Body of pancreas (tissue), 4 donors: Measurements from ENCODE around the gene JKAMP. TPM values are rescaled to one million over a fixed set of nuclear protein-coding genes. Genes with fewer than 3 reads are reported as not detected.
"Not testable (repeated sequence)": the region's sequence is repeated elsewhere in the genome, so short reads cannot be mapped to it uniquely, and the experiment has no call there.

Experiments
- ATAC-seq: fragments of 150-250 bp; one replicate; pipeline ENCODE4 v1.9.1; 2016
- DNase-seq, 4 donors: peaks; one replicate each; pipeline ENCODE4 v3.0.0-alpha.2; 2019
- H3K27ac ChIP-seq, 4 donors: fragments of 200-600 bp; sonication (generic); 1 replicate in 3 of 4; 2 replicates in 1 of 4; pipeline versions ENCODE4 v1.5.1 to v1.6.1; 2016 to 2019; ENCODE audit warnings: mild to moderate bottlenecking in 1 of 4, mixed read lengths in 1 of 4, moderate library complexity in 1 of 4
- H3K27me3 ChIP-seq, 2 donors: fragments of 200-600 bp; sonication (generic); one replicate each; pipeline ENCODE4 v1.6.0; 2016; ENCODE audit warnings: mild to moderate bottlenecking in 1 of 2
- H3K36me3 ChIP-seq, 2 donors: fragments of 200-600 bp; sonication (generic); replicated peaks in 1 of 2; 2 replicates each; pipeline ENCODE4 v1.5.1; 2016; ENCODE audit warnings: low read depth in 2 of 2; ENCODE audit not compliant: insufficient read depth in 1 of 2
- H3K4me1 ChIP-seq: fragments of 200-600 bp; sonication (generic); one replicate; pipeline ENCODE4 v1.6.0; 2016
- H3K4me3 ChIP-seq, 2 donors: fragments of 200-600 bp; sonication (generic); 1 replicate in 1 of 2; 2 replicates in 1 of 2; pipeline ENCODE4 v1.5.1; 2016 to 2019
- H3K9me3 ChIP-seq, 3 donors: fragments of 200-600 bp; sonication (generic); 1 replicate in 2 of 3; 2 replicates in 1 of 3; pipeline ENCODE4 v1.5.1; 2016
- CTCF ChIP-seq, 7 experiments: fragments of 450-650 bp in 4 of 7; fragments of 200-600 bp in 3 of 7; sonication (generic) in 3 of 7; IDR thresholded peaks; one replicate each; pipeline ENCODE4 v1.5.1; 2016 to 2019; ENCODE audit warnings: antibody characterized with exemption in 7 of 7
- POLR2A ChIP-seq, 3 donors: fragments of 450-650 bp; IDR thresholded peaks; one replicate each; pipeline ENCODE4 v1.6.1; 2016; ENCODE audit warnings: antibody characterized with exemption in 3 of 3, mild to moderate bottlenecking in 2 of 3
- WGBS, 2 donors: methylation state at CpG; one replicate each; pipeline ENCODE4 v1.1.5; 2017; 5-methylcytosine and 5-hydroxymethylcytosine counted together
- intact Hi-C: fragments of 100-400 bp; cut with DNase I; formaldehyde crosslinking; loops from one replicate; pipeline ENCODE4 v1.15.1; 2023
- total RNA-seq, 2 donors: library from RNA; depleted of rRNA; stranded (reverse); fragments of >200 nt; gene quantifications; one replicate each; pipeline ENCODE4 v1.1.0, GENCODE V29; 2016

The JKAMP gene
- total RNA-seq, 2 donors from 2014 or later = 23.1 to 29.8 TPM

GRCh38 chr14:59439256-59439965, 44.9 kb upstream of the JKAMP start:
- Histone ChIP-seq H3K36me3 (no peaks in the 10 kb centered on the region), H3K27me3 (no peaks in the 10 kb centered on the region), H3K4me1 (peaks cover 4% of the 10 kb centered on the region), H3K27ac (no peak overlapping the region), H3K9me3 (no peaks in the 10 kb centered on the region), H3K4me3 (no peak overlapping the region)
- ATAC-seq (no peak), DNase-seq (no peak)
- TF ChIP-seq CTCF (IDR thresholded peaks at IDR 0.05) (no peak), POLR2A (IDR thresholded peaks at IDR 0.05) (no peak)
- WGBS, 2 donors = 58 to 66% methylated on average over 5 of the region's 5 CpGs
- intact Hi-C loops = no loop called here

DNA sequence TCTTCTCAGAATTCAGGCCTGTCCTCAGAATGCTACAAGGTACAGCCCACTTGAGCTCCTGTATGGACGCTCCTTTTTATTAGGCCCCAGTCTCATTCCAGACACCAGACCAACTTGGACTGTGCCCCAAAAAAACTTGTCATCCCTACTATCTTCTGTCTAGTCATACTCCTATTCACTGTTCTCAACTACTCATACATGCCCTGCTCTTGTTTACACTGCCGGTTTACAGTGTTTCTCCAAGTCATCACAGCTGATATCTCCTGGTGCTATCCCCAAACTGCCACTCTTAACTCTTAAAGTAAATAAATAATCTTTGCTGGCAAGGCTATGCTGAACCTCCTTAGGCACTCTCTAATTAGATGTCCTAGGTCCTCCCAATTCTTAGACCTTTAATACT, 35.6 kb upstream of the JKAMP start:
- H3K9me3 ChIP-seq, ATAC-seq, H3K36me3 ChIP-seq, intact Hi-C loops, H3K27ac ChIP-seq, H3K4me3 ChIP-seq, H3K27me3 ChIP-seq, DNase-seq: not testable (repeated sequence)
- H3K4me1 ChIP-seq = peaks cover 10% of the 10 kb centered on the region
- 71 to 74% methylated on average over 2 of the region's 2 CpGs for WGBS, 2 donors

DNA sequence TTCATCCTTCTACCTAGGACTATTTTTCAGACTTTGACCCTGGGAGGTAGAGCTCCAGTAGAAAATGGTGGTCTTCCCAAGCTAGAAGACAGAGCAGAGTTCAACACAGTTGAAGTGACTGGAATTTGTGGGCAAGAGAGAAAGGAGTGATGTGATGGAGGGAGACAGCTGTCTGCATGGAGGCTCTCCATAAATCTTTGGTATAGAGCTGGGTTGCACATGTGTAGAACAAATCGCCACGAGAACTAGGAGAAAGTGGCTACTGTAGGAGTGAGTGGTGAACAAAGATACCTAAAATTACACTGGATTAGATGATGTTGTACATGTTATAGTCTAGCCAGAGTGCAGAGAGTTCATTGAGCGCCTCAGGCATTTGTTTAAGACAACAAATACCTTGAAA, 33.6 kb upstream of the JKAMP start:
- DNase-seq = no peak
- intact Hi-C loops = no loop called here
- no peak for ATAC-seq
- no peaks in the 10 kb centered on the region for H3K4me1 ChIP-seq
- H3K27me3 ChIP-seq = no peaks in the 10 kb centered on the region
- H3K4me3 ChIP-seq = no peak overlapping the region
- H3K9me3 ChIP-seq = no peaks in the 10 kb centered on the region
- 88 to 96% methylated on average over 3 of the region's 3 CpGs for WGBS, 2 donors
- TF ChIP-seq CTCF (IDR thresholded peaks at IDR 0.05) = no peak
- no peak for TF ChIP-seq POLR2A (IDR thresholded peaks at IDR 0.05)
- no peaks in the 10 kb centered on the region for H3K36me3 ChIP-seq
- no peak overlapping the region for H3K27ac ChIP-seq

DNA sequence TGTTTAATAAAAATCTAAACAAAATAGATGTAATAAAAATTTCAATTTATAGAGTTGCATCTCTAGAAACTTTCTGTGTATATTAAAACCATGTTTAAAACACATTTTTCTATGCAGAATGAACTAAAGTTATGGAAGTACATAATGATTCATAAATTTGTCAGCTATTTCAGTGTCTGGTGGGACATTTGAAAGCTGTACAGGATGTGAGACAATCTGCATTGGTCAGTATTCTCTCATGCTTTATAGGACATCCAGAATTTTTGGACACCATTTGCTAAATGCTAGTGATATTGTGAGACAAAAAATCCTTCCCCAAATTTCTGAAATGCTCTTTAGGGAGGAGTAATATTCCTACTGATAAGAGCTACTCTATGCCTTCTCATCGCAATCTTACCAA, 32.5 kb upstream of the JKAMP start:
- Histone ChIP-seq H3K36me3 (no peaks in the 10 kb centered on the region), H3K9me3 (no peaks in the 10 kb centered on the region), H3K4me1 (no peaks in the 10 kb centered on the region), H3K27me3 (no peaks in the 10 kb centered on the region), H3K27ac (no peak overlapping the region), H3K4me3 (no peak overlapping the region)
- DNase-seq (no peak), ATAC-seq (no peak)
- intact Hi-C loops = no loop called here
- TF ChIP-seq CTCF (IDR thresholded peaks at IDR 0.05) (no peak), POLR2A (IDR thresholded peaks at IDR 0.05) (no peak)
- 97 to 100% methylated on average over 1 of the region's 1 CpG for WGBS, 2 donors

- H3K36me3 ChIP-seq = no peaks in the 10 kb centered on the region
- no peaks in the 10 kb centered on the region for H3K4me1 ChIP-seq
- H3K9me3 ChIP-seq = no peaks in the 10 kb centered on the region
- WGBS, 2 donors = 60 to 67% methylated on average over 2 of the region's 2 CpGs
- intact Hi-C loops = no loop called here
- H3K4me3 ChIP-seq = no peak overlapping the region
- TF ChIP-seq CTCF (IDR thresholded peaks at IDR 0.05) (no peak), POLR2A (IDR thresholded peaks at IDR 0.05) (no peak)
- DNase-seq = peak in 1 of 4 donors; percentile 17
- peak; percentile 50 for ATAC-seq
- no peaks in the 10 kb centered on the region for H3K27me3 ChIP-seq
- H3K27ac ChIP-seq = no peak overlapping the region
Measured at GRCh38 chr14:59454139-59454538, 30.2 kb upstream of the JKAMP start.
